ENCODE results near the gene MDM1. TPM values are rescaled to one million over a fixed set of nuclear protein-coding genes. Genes with fewer than 3 reads are reported as not detected.

The MDM1 gene
- polyA plus RNA-seq, 1 experiment, result 8.5 TPM

DNA sequence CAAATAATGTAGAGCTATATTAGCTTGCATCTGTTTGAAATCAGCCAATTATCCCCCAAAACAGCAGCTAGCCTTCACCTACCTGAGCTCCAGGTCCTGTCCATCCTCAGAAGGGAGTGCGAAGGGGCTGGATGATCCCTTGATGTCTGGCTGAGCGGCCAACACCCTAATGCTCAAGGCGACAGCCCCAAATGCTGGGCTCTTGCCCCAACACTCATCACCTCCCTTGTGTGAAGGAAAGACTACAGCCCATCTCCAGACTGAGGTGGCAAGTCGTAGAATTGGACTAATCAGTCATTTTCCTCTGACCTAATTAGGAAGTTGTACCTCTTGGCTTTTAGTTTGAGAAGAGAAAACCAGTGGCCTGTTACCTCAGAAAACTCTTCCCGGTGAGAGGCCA is 16.3 kb upstream of the MDM1 start:
- no peak for DNase-seq (ENCODE audit: low read depth)
- ChIA-PET CTCF (interaction anchor here (1.0 kb wide), 1 partner anchor 10 kb away, joined by 3 read pairs; no protein-coding TSS in a partner anchor), POLR2A (no interaction called here)
- Histone ChIP-seq H3K36me3 (ENCODE audit: control insufficient read depth, insufficient read depth, low read length) (no peaks in the 10 kb centered on the region), H3K4me3 (ENCODE audit: low read depth, low read length) (no peak overlapping the region), H3K27me3 (ENCODE audit: control insufficient read depth, insufficient read depth, low read length) (no peaks in the 10 kb centered on the region; the same call in 1 of the 2 replicates)
- TF ChIP-seq, protein P1, sequence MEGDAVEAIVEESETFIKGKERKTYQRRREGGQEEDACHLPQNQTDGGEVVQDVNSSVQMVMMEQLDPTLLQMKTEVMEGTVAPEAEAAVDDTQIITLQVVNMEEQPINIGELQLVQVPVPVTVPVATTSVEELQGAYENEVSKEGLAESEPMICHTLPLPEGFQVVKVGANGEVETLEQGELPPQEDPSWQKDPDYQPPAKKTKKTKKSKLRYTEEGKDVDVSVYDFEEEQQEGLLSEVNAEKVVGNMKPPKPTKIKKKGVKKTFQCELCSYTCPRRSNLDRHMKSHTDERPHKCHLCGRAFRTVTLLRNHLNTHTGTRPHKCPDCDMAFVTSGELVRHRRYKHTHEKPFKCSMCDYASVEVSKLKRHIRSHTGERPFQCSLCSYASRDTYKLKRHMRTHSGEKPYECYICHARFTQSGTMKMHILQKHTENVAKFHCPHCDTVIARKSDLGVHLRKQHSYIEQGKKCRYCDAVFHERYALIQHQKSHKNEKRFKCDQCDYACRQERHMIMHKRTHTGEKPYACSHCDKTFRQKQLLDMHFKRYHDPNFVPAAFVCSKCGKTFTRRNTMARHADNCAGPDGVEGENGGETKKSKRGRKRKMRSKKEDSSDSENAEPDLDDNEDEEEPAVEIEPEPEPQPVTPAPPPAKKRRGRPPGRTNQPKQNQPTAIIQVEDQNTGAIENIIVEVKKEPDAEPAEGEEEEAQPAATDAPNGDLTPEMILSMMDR (IDR thresholded peaks at IDR 0.05; ENCODE audit: insufficient read depth, low read depth, low read length), result no peak

DNA sequence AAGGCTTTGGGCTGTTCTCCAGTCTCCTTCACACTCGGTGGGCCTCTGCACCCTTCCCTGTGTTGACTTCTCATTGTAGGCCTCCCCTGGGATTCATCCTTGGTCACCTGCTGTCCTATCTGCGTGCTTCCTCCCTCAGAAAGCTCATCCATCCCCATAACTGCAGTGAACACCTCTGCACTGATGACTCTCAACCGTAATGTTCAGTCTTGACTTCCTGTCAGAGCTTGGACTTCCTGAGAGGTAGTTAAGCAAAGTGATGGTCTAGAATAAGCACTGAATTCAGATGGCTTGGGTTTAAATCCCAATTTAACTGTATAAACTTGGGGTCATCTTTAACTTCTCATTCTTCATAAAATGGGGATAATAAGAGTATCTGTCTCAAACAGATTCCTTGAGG is 13.6 kb upstream of the MDM1 start:
- ChIA-PET CTCF (interaction anchor here (2.0 kb wide), 1 partner anchor 11 kb away, joined by 6 read pairs; no protein-coding TSS in a partner anchor), POLR2A (no interaction called here)
- peaks cover 5% of the 10 kb centered on the region for H3K27me3 ChIP-seq (ENCODE audit: control insufficient read depth, insufficient read depth, low read length)
- TF ChIP-seq, protein P1 (IDR thresholded peaks at IDR 0.05; ENCODE audit: insufficient read depth, low read depth, low read length), result no peak
- H3K4me3 ChIP-seq (ENCODE audit: low read depth, low read length), result no peak overlapping the region
- no peaks in the 10 kb centered on the region for H3K36me3 ChIP-seq (ENCODE audit: control insufficient read depth, insufficient read depth, low read length)
- DNase-seq (ENCODE audit: low read depth), result no peak

DNA sequence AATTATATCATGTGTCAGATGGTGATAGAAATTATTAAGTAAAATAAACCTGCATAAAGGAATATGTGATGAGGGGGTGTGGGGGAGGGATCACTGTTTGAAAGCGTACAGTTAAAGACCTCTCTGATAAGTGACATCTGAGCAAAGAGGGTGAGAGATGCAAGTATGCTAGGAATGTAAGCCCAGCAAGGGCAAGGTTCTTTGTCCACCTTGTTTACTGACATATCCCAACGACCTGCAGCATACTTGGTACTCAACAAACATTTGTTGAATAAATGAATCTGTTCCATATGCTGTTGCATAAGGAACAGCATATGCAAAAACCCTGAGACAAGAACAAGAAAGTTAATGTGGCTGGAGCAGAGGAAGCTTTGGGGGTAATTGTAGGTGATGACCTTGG is 12.0 kb upstream of the MDM1 start:
- Histone ChIP-seq H3K27me3 (ENCODE audit: control insufficient read depth, insufficient read depth, low read length) (peaks cover 5% of the 10 kb centered on the region), H3K36me3 (ENCODE audit: control insufficient read depth, insufficient read depth, low read length) (no peaks in the 10 kb centered on the region), H3K4me3 (ENCODE audit: low read depth, low read length) (no peak overlapping the region)
- ChIA-PET CTCF (interaction anchor here (0.8 kb wide), 1 partner anchor 91 kb away, joined by 3 read pairs; no protein-coding TSS in a partner anchor), POLR2A (interaction anchor here (0.6 kb wide), 1 partner anchor 271 kb away, joined by 3 read pairs; no protein-coding TSS in a partner anchor)
- DNase-seq (ENCODE audit: low read depth), result no peak
- TF ChIP-seq, protein P1 (IDR thresholded peaks at IDR 0.05; ENCODE audit: insufficient read depth, low read depth, low read length), result no peak

DNA sequence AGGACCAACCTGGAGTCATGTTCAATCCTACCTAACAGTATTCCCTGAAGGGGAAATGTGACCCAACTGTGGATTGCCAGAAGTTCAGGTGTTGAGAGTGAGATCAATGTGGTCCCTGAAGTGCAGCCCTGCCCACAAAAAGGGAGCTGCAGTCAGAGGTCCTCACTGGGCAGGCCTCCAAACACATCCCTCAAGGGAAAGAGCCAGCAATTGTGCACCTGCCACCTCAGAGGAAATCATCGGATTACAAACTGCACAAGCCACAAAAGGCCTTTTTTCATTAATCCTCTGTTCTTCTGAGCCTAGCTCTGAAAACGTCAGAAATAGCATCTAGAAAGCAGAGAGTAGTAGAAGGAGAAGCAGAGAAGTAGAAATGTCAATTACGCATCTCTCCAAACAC is 10.8 kb upstream of the MDM1 start:
- no peak for DNase-seq (ENCODE audit: low read depth)
- ChIA-PET POLR2A (no interaction called here), CTCF (interaction anchor here (2.0 kb wide), 1 partner anchor 16 kb away, joined by 6 read pairs; no protein-coding TSS in a partner anchor)
- H3K36me3 ChIP-seq (ENCODE audit: control insufficient read depth, insufficient read depth, low read length), result no peaks in the 10 kb centered on the region
- peaks cover 5% of the 10 kb centered on the region for H3K27me3 ChIP-seq (ENCODE audit: control insufficient read depth, insufficient read depth, low read length)
- no peak overlapping the region for H3K4me3 ChIP-seq (ENCODE audit: low read depth, low read length)
- TF ChIP-seq, protein P1 (IDR thresholded peaks at IDR 0.05; ENCODE audit: insufficient read depth, low read depth, low read length), result no peak

DNA sequence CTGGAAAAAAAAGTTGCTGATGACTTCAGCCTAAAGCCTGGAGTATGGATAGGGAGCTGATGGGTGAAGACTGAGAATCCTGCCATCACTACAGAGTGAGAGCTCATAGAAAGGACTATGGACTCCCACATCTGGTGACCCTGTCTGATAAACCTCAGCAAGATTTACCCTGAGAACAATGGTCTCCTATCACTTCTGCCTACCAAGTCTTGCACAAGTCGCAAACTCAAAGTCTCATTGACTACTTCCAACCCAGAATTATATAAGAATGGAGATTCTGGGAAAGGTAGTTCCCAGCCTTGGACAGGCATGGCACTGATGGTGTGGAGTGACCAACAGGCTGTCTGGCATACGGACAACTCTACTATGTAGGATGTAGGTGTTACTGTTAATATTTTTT is 9.7 kb upstream of the MDM1 start:
- POLR2A ChIA-PET, result no interaction called here
- no peak for DNase-seq (ENCODE audit: low read depth)
- Histone ChIP-seq H3K36me3 (ENCODE audit: control insufficient read depth, insufficient read depth, low read length) (no peaks in the 10 kb centered on the region), H3K27me3 (ENCODE audit: control insufficient read depth, insufficient read depth, low read length) (peaks cover 5% of the 10 kb centered on the region), H3K4me3 (ENCODE audit: low read depth, low read length) (no peak overlapping the region)
- TF ChIP-seq, protein P1 (IDR thresholded peaks at IDR 0.05; ENCODE audit: insufficient read depth, low read depth, low read length), result no peak
- CTCF ChIA-PET, result interaction anchor here (1.3 to 2.0 kb wide), 2 partner anchors 17 to 119 kb away, joined by 4 to 6 read pairs; no protein-coding TSS in a partner anchor
